Esophagus squamous epithelium (tissue), 5 donors: Measurements from ENCODE around the gene GAREM2. TPM values are rescaled to one million over a fixed set of nuclear protein-coding genes. Genes with fewer than 3 reads are reported as not detected.

Source experiments
- DNase-seq: peaks from one replicate; lab custom pipeline; 2025; lab: John Stamatoyannopoulos, UW
- H3K27ac ChIP-seq, 4 donors: fragments of 200-600 bp; sonication (generic); one replicate each; pipeline ENCODE4 v1.5.1; 2016 to 2019; ENCODE audit warnings: mild to moderate bottlenecking in 1 of 4
- H3K27me3 ChIP-seq, 4 donors: fragments of 200-600 bp; sonication (generic); 1 replicate in 3 of 4; 2 replicates in 1 of 4; pipeline versions ENCODE4 v1.5.1 to v1.6.0; 2017 to 2021; ENCODE audit warnings: antibody characterized with exemption in 1 of 4
- H3K36me3 ChIP-seq, 3 donors: fragments of 200-600 bp; sonication (generic); one replicate each; pipeline ENCODE4 v1.5.1; 2016 to 2019
- H3K4me1 ChIP-seq, 3 donors: fragments of 200-600 bp; sonication (generic); one replicate each; pipeline ENCODE4 v1.5.1; 2017 to 2019
- H3K4me3 ChIP-seq, 4 donors: fragments of 200-600 bp; sonication (generic); 1 replicate in 3 of 4; 2 replicates in 1 of 4; pipeline ENCODE4 v1.5.1; 2016 to 2019; ENCODE audit warnings: mild to moderate bottlenecking in 2 of 4, moderate library complexity in 1 of 4
- H3K9me3 ChIP-seq, 3 donors: fragments of 200-600 bp; sonication (generic); one replicate each; pipeline ENCODE4 v1.5.1; 2016 to 2019
- CTCF ChIP-seq, 6 experiments: fragments of 450-650 bp in 4 of 6; fragments of 200-600 bp in 2 of 6; sonication (generic) in 2 of 6; IDR thresholded peaks; one replicate each; pipeline ENCODE4 v1.5.1; 2016 to 2019; ENCODE audit warnings: antibody characterized with exemption in 6 of 6, mild to moderate bottlenecking in 4 of 6, moderate library complexity in 4 of 6
- POLR2A ChIP-seq, 4 donors: fragments of 450-650 bp; IDR thresholded peaks; one replicate each; pipeline ENCODE4 v1.6.1; 2017; ENCODE audit warnings: antibody characterized with exemption in 4 of 4, mild to moderate bottlenecking in 4 of 4, moderate library complexity in 3 of 4
- WGBS, 2 donors: methylation state at CpG; one replicate each; pipeline ENCODE4 v1.1.5; 2018; 5-methylcytosine and 5-hydroxymethylcytosine counted together
- intact Hi-C: fragments of 100-400 bp; cut with DNase I; formaldehyde crosslinking; loops from one replicate; pipeline ENCODE4 v1.15.0; 2022
- total RNA-seq, 4 donors: library from RNA; depleted of rRNA; stranded (reverse); fragments of >200 nt; gene quantifications; one replicate each; pipeline ENCODE4 v1.1.0, GENCODE V29; 2016
- donor health status: DM: yes; HTN: yes; CAD: no.

The GAREM2 gene
- 1 to 10 TPM in 2 of 4 donors, under 1 TPM in 2; 0.19 to 1.5 (median 0.89) TPM for total RNA-seq

- H3K4me1 ChIP-seq = peaks cover 0 to 20% (median 10%) of the 10 kb centered on the region in 3 donors
- WGBS, 2 donors = 0 to 10% methylated on average over 2 to 15 of the region's 102 CpGs
- intact Hi-C loops = no loop called here
- H3K27me3 ChIP-seq = peaks cover 6 to 48% (median 11%) of the 10 kb centered on the region in 4 donors
- H3K27ac ChIP-seq = no peak within 1 kb of the TSS
- no peaks in the 10 kb centered on the region for H3K36me3 ChIP-seq
- DNase-seq = no peak
- H3K9me3 ChIP-seq = no peaks in the 10 kb centered on the region
- TF ChIP-seq POLR2A (IDR thresholded peaks at IDR 0.05) (no peak), CTCF (IDR thresholded peaks at IDR 0.05) (no peak)
- peak within 1 kb of the TSS; percentile 34 to 70 (median 44) for H3K4me3 ChIP-seq
Measured at GRCh38 chr2:26172871-26173775, at the start of gene GAREM2. TSS of gene GAREM2 (plus strand) at chr2:26173088. CDS start at chr2:26173221, 133 bp downstream.

- Histone ChIP-seq H3K9me3 (no peaks in the 10 kb centered on the region), H3K27ac (no peak overlapping the region), H3K4me1 (peaks cover 0 to 20% (median 0%) of the 10 kb centered on the region in 3 donors), H3K36me3 (peaks cover 0 to 63% (median 6%) of the 10 kb centered on the region in 3 donors), H3K4me3 (no peak overlapping the region), H3K27me3 (no peaks in the 10 kb centered on the region)
- no peak for DNase-seq
- no peak for TF ChIP-seq CTCF (IDR thresholded peaks at IDR 0.05)
- no peak for TF ChIP-seq POLR2A (IDR thresholded peaks at IDR 0.05)
- intact Hi-C loops = no loop called here
- 80% methylated on average over 5 of the region's 5 CpGs for WGBS, 2 donors
Measured at GRCh38 chr2:26123426-26123825, 49.5 kb upstream of the GAREM2 start.

GRCh38 chr2:26126074-26126473, 46.8 kb upstream of the GAREM2 start:
- no peaks in the 10 kb centered on the region for H3K9me3 ChIP-seq
- H3K27me3 ChIP-seq = no peaks in the 10 kb centered on the region
- peaks cover 0 to 19% (median 0%) of the 10 kb centered on the region in 3 donors for H3K4me1 ChIP-seq
- no peak for DNase-seq
- no peak for TF ChIP-seq POLR2A (IDR thresholded peaks at IDR 0.05)
- TF ChIP-seq CTCF (IDR thresholded peaks at IDR 0.05) = no peak
- intact Hi-C loops = no loop called here
- no peak overlapping the region for H3K4me3 ChIP-seq
- WGBS, 2 donors = 54 to 68% methylated on average over 4 of the region's 4 CpGs
- no peak overlapping the region for H3K27ac ChIP-seq
- peaks cover 0 to 63% (median 6%) of the 10 kb centered on the region in 3 donors for H3K36me3 ChIP-seq

DNA sequence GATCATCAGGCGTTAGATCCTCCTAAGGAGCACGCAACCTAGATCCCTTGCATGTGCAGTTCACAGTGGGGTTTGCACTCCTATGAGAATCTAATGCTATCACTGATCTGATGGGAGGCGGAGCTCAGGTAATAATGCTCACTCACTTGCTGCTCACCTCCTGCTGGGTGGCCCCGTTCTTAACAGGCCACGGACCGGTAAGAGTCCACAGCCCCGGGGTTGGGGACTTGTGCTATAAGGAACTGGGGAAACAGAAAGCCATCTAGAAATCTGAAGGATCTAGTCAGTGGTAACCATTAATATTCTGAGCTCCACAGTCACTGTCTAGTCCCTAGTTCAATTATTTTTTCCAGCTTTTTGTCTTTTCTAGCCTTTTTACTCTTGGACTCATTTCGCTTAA, 44.7 kb upstream of the GAREM2 start:
- TF ChIP-seq CTCF (IDR thresholded peaks at IDR 0.05) = no peak
- no peak for TF ChIP-seq POLR2A (IDR thresholded peaks at IDR 0.05)
- WGBS, 2 donors = 90 to 92% methylated on average over 5 to 8 of the region's 8 CpGs
- intact Hi-C loops = no loop called here

GRCh38 chr2:26130763-26131162, 42.1 kb upstream of the GAREM2 start:
- intact Hi-C loops = no loop called here
- H3K4me1 ChIP-seq = peaks cover 0 to 8% (median 0%) of the 10 kb centered on the region in 3 donors
- DNase-seq = no peak
- no peak overlapping the region for H3K27ac ChIP-seq
- TF ChIP-seq CTCF (IDR thresholded peaks at IDR 0.05) (no peak), POLR2A (IDR thresholded peaks at IDR 0.05) (no peak)
- peaks cover 5 to 94% (median 6%) of the 10 kb centered on the region in 3 donors for H3K36me3 ChIP-seq
- WGBS, 2 donors = 81 to 82% methylated on average over 3 of the region's 3 CpGs
- H3K27me3 ChIP-seq = no peaks in the 10 kb centered on the region
- no peaks in the 10 kb centered on the region for H3K9me3 ChIP-seq
- H3K4me3 ChIP-seq = no peak overlapping the region

More for the DNA sequence above, 44.7 kb upstream of the GAREM2 start:
- no peak overlapping the region for H3K27ac ChIP-seq
- peaks cover 0 to 12% (median 0%) of the 10 kb centered on the region in 3 donors for H3K4me1 ChIP-seq
- H3K27me3 ChIP-seq = no peaks in the 10 kb centered on the region
- no peak for DNase-seq
- H3K9me3 ChIP-seq = no peaks in the 10 kb centered on the region
- H3K36me3 ChIP-seq = peaks cover 0 to 73% (median 6%) of the 10 kb centered on the region in 3 donors
- no peak overlapping the region for H3K4me3 ChIP-seq
